SK-N-SH (cell line): ENCODE measurements around the gene QKI. TPM values are rescaled to one million over a fixed set of nuclear protein-coding genes. Genes with fewer than 3 reads are reported as not detected.
A peak's percentile ranks its signal among the peaks of the same experiment; 100 is the strongest.

Experiments
- CTCF ChIA-PET: fragments of 300-600, 350-600 bp; formaldehyde crosslinking; extraction: SDS; loops from one replicate; lab custom pipeline; 2021; lab: Yijun Ruan, JAX
- POLR2A ChIA-PET: fragments of 350-600 bp; sonication (Branson Sonifier 250); formaldehyde crosslinking; extraction: SDS; loops from one replicate; lab custom pipeline; 2020; ENCODE audit warnings: antibody characterized with exemption, inconsistent platforms; lab: Yijun Ruan, JAX
- DNase-seq: peaks from one replicate; pipeline ENCODE4 v3.0.0; 2012
- H2AFZ ChIP-seq: fragments of 200-600 bp; sonication (generic); 2 replicates; pipeline ENCODE4 v1.8.1; 2016; ENCODE audit warnings: antibody characterized with exemption, mild to moderate bottlenecking, low read depth
- H3F3A ChIP-seq: fragments of 200-600 bp; sonication (generic); replicated peaks from 2 replicates; pipeline ENCODE3; 2016; ENCODE audit warnings: antibody characterized with exemption, mild to moderate bottlenecking; ENCODE audit not compliant: insufficient read depth
- H3K27ac ChIP-seq, 2 experiments: fragments of 200-500 bp in 1 of 2; fragments of 200-600 bp in 1 of 2; sonication (Bioruptor generic) in 1 of 2; sonication (generic), shearing (Covaris generic) in 1 of 2; 2 replicates each; pipeline versions ENCODE4 v1.5.1 to v1.6.1; 2014 to 2016; ENCODE audit warnings: low read depth in 2 of 2, inconsistent platforms in 1 of 2, low read length in 1 of 2, mild to moderate bottlenecking in 1 of 2, mixed read lengths in 1 of 2
- H3K27me3 ChIP-seq: fragments of 200-600 bp; sonication (generic), shearing (Covaris generic); 2 replicates; pipeline ENCODE4 v1.6.1; 2016; ENCODE audit warnings: mixed run types; ENCODE audit not compliant: insufficient read depth
- H3K36me3 ChIP-seq, 2 experiments: fragments of 200-500 bp in 1 of 2; fragments of 200-600 bp in 1 of 2; sonication (Bioruptor generic) in 1 of 2; sonication (generic) in 1 of 2; replicated peaks in 1 of 2; 2 replicates each; pipeline versions ENCODE3 to v1.5.1; 2014 to 2016; ENCODE audit warnings: low read length in 1 of 2, mild to moderate bottlenecking in 1 of 2; ENCODE audit not compliant: insufficient read depth in 2 of 2, control insufficient read depth in 1 of 2
- H3K4me1 ChIP-seq, 2 experiments: fragments of 200-500 bp in 1 of 2; fragments of 200-600 bp in 1 of 2; sonication (Bioruptor generic) in 1 of 2; sonication (generic), shearing (Covaris generic) in 1 of 2; 2 replicates each; pipeline versions ENCODE4 v1.5.1 to v1.6.1; 2014 to 2016; ENCODE audit warnings: low read depth in 1 of 2, low read length in 1 of 2, mixed run types in 1 of 2; ENCODE audit not compliant: insufficient read depth in 2 of 2, control insufficient read depth in 1 of 2
- H3K4me2 ChIP-seq: fragments of 200-600 bp; sonication (generic), shearing (Covaris generic); 2 replicates; pipeline ENCODE4 v1.6.1; 2017; ENCODE audit warnings: mixed run types
- H3K4me3 ChIP-seq, 2 experiments: fragments of 200-500 bp in 1 of 2; fragments of 200-600 bp in 1 of 2; sonication (Bioruptor generic) in 1 of 2; sonication (generic), shearing (Covaris generic) in 1 of 2; 2 replicates each; pipeline versions ENCODE4 v1.5.1 to v1.8.1; 2014 to 2016; ENCODE audit warnings: low read depth in 2 of 2, inconsistent platforms in 1 of 2, low read length in 1 of 2, mild to moderate bottlenecking in 1 of 2, mixed read lengths in 1 of 2, moderate library complexity in 1 of 2
- H3K79me2 ChIP-seq: fragments of 200-600 bp; sonication (generic); 2 replicates; pipeline ENCODE4 v1.8.1; 2017; ENCODE audit warnings: mild to moderate bottlenecking; ENCODE audit not compliant: insufficient read depth
- H3K9ac ChIP-seq: fragments of 200-600 bp; sonication (generic); 2 replicates; pipeline ENCODE4 v1.6.1; 2017; ENCODE audit warnings: mixed run types
- H3K9me2 ChIP-seq: fragments of 200-600 bp; sonication (generic); 2 replicates; pipeline ENCODE4 v1.6.1; 2017; ENCODE audit warnings: mixed run types
- H3K9me3 ChIP-seq: fragments of 200-600 bp; sonication (generic); 2 replicates; pipeline ENCODE4 v1.6.1; 2017; ENCODE audit warnings: mixed run types, mild to moderate bottlenecking, moderate library complexity
- H4K20me1 ChIP-seq: fragments of 200-600 bp; sonication (generic); 2 replicates; pipeline ENCODE4 v1.6.1; 2017; ENCODE audit warnings: mild to moderate bottlenecking, mixed run types; ENCODE audit not compliant: insufficient read depth
- CHD2 ChIP-seq: fragments of 150-350 bp; IDR thresholded peaks from 2 replicates; pipeline ENCODE4 v1.6.1; 2018; ENCODE audit warnings: low read length; ENCODE audit not compliant: partially characterized antibody
- ELF1 ChIP-seq: IDR thresholded peaks from 2 replicates; pipeline ENCODE4 v1.4.0; 2012
- FOXM1 ChIP-seq: IDR thresholded peaks from 2 replicates; pipeline ENCODE4 v1.4.0; 2012; ENCODE audit warnings: low read depth, mild to moderate bottlenecking
- GATA2 ChIP-seq: sonication (generic); formaldehyde crosslinking; IDR thresholded peaks from 2 replicates; pipeline ENCODE4 v1.5.0; 2020; ENCODE audit warnings: mild to moderate bottlenecking, missing genetic modification reagents
- MAX ChIP-seq: IDR thresholded peaks from 2 replicates; pipeline ENCODE4 v1.4.0; 2012; ENCODE audit warnings: low read depth
- MXI1 ChIP-seq: IDR thresholded peaks from 2 replicates; pipeline ENCODE4 v1.6.1; 2012; ENCODE audit warnings: mild to moderate bottlenecking, low read depth, low read length, improper control_type of control experiment
- NFIC ChIP-seq: IDR thresholded peaks from 2 replicates; pipeline ENCODE4 v1.4.0; 2012; ENCODE audit warnings: borderline replicate concordance
- RAD21 ChIP-seq: IDR thresholded peaks from 2 replicates; pipeline ENCODE4 v1.6.1; 2012; ENCODE audit warnings: mild to moderate bottlenecking, low read length
- RCOR1 ChIP-seq: fragments of 150-350 bp; IDR thresholded peaks from 2 replicates; pipeline ENCODE4 v1.6.1; 2017; ENCODE audit warnings: antibody characterized with exemption, low read length
- RFX5 ChIP-seq: IDR thresholded peaks from 2 replicates; pipeline ENCODE4 v1.6.1; 2012; ENCODE audit warnings: mild to moderate bottlenecking, improper control_type of control experiment, low read length
- RXRA ChIP-seq: IDR thresholded peaks from 2 replicates; pipeline ENCODE4 v1.4.0; 2012; ENCODE audit warnings: low read depth, mild to moderate bottlenecking, borderline replicate concordance
- SIN3A ChIP-seq: IDR thresholded peaks from 2 replicates; pipeline ENCODE4 v1.6.1; 2012; ENCODE audit warnings: low read depth, mild to moderate bottlenecking, low read length, moderate library complexity, borderline replicate concordance
- YY1 ChIP-seq: IDR thresholded peaks from 2 replicates; pipeline ENCODE4 v1.4.0; 2012; ENCODE audit warnings: low read depth, mild to moderate bottlenecking
- WGBS: methylation state at CpG from one replicate; pipeline ENCODE4 v1.1.6; 2017; ENCODE audit warnings: low lambda C conversion rate; 5-methylcytosine and 5-hydroxymethylcytosine counted together
- polyA plus RNA-seq, 3 experiments: library from polyadenylated mRNA; depleted of rRNA; stranded (reverse); fragments of >200 nt; gene quantifications; 2 replicates each; pipeline ENCODE4 v1.2.3, GENCODE V29; 2012
- TF ChIP-seq, protein P1 (sequence below): fragments of 150-350 bp; IDR thresholded peaks from 2 replicates; pipeline ENCODE4 v1.6.1; 2016; ENCODE audit warnings: mild to moderate bottlenecking, low read depth, low read length
- TF ChIP-seq, protein P2 (sequence below): IDR thresholded peaks from 2 replicates; pipeline ENCODE4 v1.4.0; 2012; ENCODE audit warnings: low read depth, borderline replicate concordance
- TF ChIP-seq, protein P3 (sequence below): fragments of 150-350 bp; IDR thresholded peaks from 2 replicates; pipeline ENCODE4 v1.6.1; 2017; ENCODE audit warnings: antibody characterized with exemption, low read length, low read depth, borderline replicate concordance

QKI gene
- polyA plus RNA-seq, 1 of the 3 experiments (the other 2 are of a cell fraction): 51.1 TPM

GRCh38 chr6:163526346-163526745, 111.8 kb downstream of the QKI start:
- Histone ChIP-seq H3K27ac (peak overlapping the region in 1 of 2 experiments; percentile 21; a peak in 2 of 4 replicates), H3K4me3 (no peak overlapping the region), H3K4me2 (no peak overlapping the region), H4K20me1 (peaks cover 61% of the 10 kb centered on the region), H3K4me1 (peaks cover 6 to 50% of the 10 kb centered on the region in 2 experiments)
- 81% methylated on average over 1 of the region's 1 CpG for WGBS
- TF ChIP-seq GATA2 (CRISPR knock-in tag): no peak
- TF ChIP-seq ELF1: no peak
- TF ChIP-seq MXI1: no peak
- TF ChIP-seq, protein P1, sequence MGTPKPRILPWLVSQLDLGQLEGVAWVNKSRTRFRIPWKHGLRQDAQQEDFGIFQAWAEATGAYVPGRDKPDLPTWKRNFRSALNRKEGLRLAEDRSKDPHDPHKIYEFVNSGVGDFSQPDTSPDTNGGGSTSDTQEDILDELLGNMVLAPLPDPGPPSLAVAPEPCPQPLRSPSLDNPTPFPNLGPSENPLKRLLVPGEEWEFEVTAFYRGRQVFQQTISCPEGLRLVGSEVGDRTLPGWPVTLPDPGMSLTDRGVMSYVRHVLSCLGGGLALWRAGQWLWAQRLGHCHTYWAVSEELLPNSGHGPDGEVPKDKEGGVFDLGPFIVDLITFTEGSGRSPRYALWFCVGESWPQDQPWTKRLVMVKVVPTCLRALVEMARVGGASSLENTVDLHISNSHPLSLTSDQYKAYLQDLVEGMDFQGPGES: no peak
- TF ChIP-seq, protein P2, sequence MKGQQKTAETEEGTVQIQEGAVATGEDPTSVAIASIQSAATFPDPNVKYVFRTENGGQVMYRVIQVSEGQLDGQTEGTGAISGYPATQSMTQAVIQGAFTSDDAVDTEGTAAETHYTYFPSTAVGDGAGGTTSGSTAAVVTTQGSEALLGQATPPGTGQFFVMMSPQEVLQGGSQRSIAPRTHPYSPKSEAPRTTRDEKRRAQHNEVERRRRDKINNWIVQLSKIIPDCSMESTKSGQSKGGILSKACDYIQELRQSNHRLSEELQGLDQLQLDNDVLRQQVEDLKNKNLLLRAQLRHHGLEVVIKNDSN: no peak
- TF ChIP-seq MAX: no peak
- no peak for TF ChIP-seq RAD21
- TF ChIP-seq, all 33 proteins: peak for 0
- Histone ChIP-seq H2AFZ (no peak overlapping the region), H3K79me2 (peaks cover 90% of the 10 kb centered on the region), H3K36me3 (no peaks in the 10 kb centered on the region), H3K27me3 (no peaks in the 10 kb centered on the region), H3K9ac (no peak overlapping the region), H3F3A (peaks cover 23% of the 10 kb centered on the region), H3K9me2 (no peaks in the 10 kb centered on the region), H3K9me3 (no peaks in the 10 kb centered on the region)
- DNase-seq: no peak
- ChIA-PET POLR2A (no interaction called here), CTCF (interaction anchor here (0.6 kb wide), 1 partner anchor 25 kb away, joined by 3 read pairs; no protein-coding TSS in a partner anchor)

- TF ChIP-seq, protein P3, sequence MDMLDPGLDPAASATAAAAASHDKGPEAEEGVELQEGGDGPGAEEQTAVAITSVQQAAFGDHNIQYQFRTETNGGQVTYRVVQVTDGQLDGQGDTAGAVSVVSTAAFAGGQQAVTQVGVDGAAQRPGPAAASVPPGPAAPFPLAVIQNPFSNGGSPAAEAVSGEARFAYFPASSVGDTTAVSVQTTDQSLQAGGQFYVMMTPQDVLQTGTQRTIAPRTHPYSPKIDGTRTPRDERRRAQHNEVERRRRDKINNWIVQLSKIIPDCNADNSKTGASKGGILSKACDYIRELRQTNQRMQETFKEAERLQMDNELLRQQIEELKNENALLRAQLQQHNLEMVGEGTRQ: no peak
- TF ChIP-seq RFX5 (no peak), RXRA (no peak), NFIC (no peak), RCOR1 (no peak), CHD2 (no peak), YY1 (no peak), SIN3A (no peak), FOXM1 (no peak)
- TF ChIP-seq, protein P1: no peak
- POLR2A ChIA-PET: no interaction called here
- H3K4me3 ChIP-seq: no peak overlapping the region
These were observed 112.8 kb downstream of the QKI start for GRCh38 chr6:163527291-163527690.

More at GRCh38 chr6:163527291-163527690, 112.8 kb downstream of the QKI start:
- H3K79me2 ChIP-seq: peaks cover 92% of the 10 kb centered on the region
- 96% methylated on average over 3 of the region's 3 CpGs for WGBS
- no peak overlapping the region for H2AFZ ChIP-seq
- no peaks in the 10 kb centered on the region for H3K36me3 ChIP-seq
- H3K9me3 ChIP-seq: no peaks in the 10 kb centered on the region
- H3K27ac ChIP-seq: no peak overlapping the region
- H3K9me2 ChIP-seq: no peaks in the 10 kb centered on the region
- H4K20me1 ChIP-seq: peaks cover 59% of the 10 kb centered on the region
- peaks cover 23% of the 10 kb centered on the region for H3F3A ChIP-seq
- no peak for DNase-seq
- peaks cover 6 to 53% of the 10 kb centered on the region in 2 experiments for H3K4me1 ChIP-seq
- CTCF ChIA-PET: interaction anchor here (1.1 kb wide), 1 partner anchor 8 kb away, joined by 3 read pairs; no protein-coding TSS in a partner anchor
- no peak overlapping the region for H3K4me2 ChIP-seq
- H3K9ac ChIP-seq: no peak overlapping the region
- no peaks in the 10 kb centered on the region for H3K27me3 ChIP-seq
